Tibial nerve (tissue), 4 donors: ENCODE measurements around the gene ABCB1. TPM values are rescaled to one million over a fixed set of nuclear protein-coding genes. Genes with fewer than 3 reads are reported as not detected.

Source experiments
- DNase-seq, 2 donors: peaks; one replicate each; pipeline ENCODE4 v3.0.0-alpha.2; 2019; ENCODE audit warnings: low spot score in 2 of 2
- H3K27ac ChIP-seq, 4 donors: fragments of 200-600 bp; sonication (generic) in 3 of 4; one replicate each; pipeline ENCODE4 v1.5.1; 2017 to 2019; ENCODE audit warnings: mild to moderate bottlenecking in 1 of 4
- H3K27me3 ChIP-seq, 2 donors: fragments of 200-600 bp; sonication (generic) in 1 of 2; one replicate each; pipeline versions ENCODE4 v1.5.1 to v1.6.0; 2017 to 2019
- H3K36me3 ChIP-seq, 3 donors: fragments of 200-600 bp; sonication (generic); one replicate each; pipeline ENCODE4 v1.5.1; 2018 to 2019
- H3K4me1 ChIP-seq, 4 donors: fragments of 200-600 bp; sonication (generic) in 3 of 4; one replicate each; pipeline ENCODE4 v1.5.1; 2017 to 2019
- H3K4me3 ChIP-seq, 4 donors: fragments of 200-600 bp; sonication (generic) in 3 of 4; one replicate each; pipeline ENCODE4 v1.5.1; 2017 to 2019; ENCODE audit warnings: mild to moderate bottlenecking in 1 of 4, moderate library complexity in 1 of 4
- H3K9me3 ChIP-seq, 4 donors: fragments of 200-600 bp; sonication (generic) in 3 of 4; one replicate each; pipeline ENCODE4 v1.5.1; 2017 to 2019
- CTCF ChIP-seq, 5 experiments: fragments of 200-600 bp in 3 of 5; fragments of 450-650 bp in 2 of 5; sonication (generic) in 3 of 5; IDR thresholded peaks; one replicate each; pipeline ENCODE4 v1.5.1; 2016 to 2019; ENCODE audit warnings: antibody characterized with exemption in 5 of 5, mild to moderate bottlenecking in 3 of 5, moderate library complexity in 2 of 5
- EP300 ChIP-seq, 2 donors: sonication (generic); formaldehyde crosslinking; IDR thresholded peaks; one replicate each; pipeline ENCODE4 v1.6.1; 2017; ENCODE audit warnings: antibody characterized with exemption in 2 of 2, mild to moderate bottlenecking in 1 of 2
- POLR2A ChIP-seq, 2 donors: fragments of 450-650 bp; IDR thresholded peaks; one replicate each; pipeline ENCODE4 v1.6.1; 2017; ENCODE audit warnings: antibody characterized with exemption in 2 of 2, mild to moderate bottlenecking in 2 of 2, moderate library complexity in 2 of 2
- WGBS, 2 donors: methylation state at CpG; one replicate each; pipeline ENCODE4 v1.1.5; 2018; 5-methylcytosine and 5-hydroxymethylcytosine counted together
- total RNA-seq, 4 donors: library from RNA; depleted of rRNA; stranded (reverse); fragments of >200 nt; gene quantifications; one replicate each; pipeline ENCODE4 v1.1.0, GENCODE V29; 2016

ABCB1 gene
- total RNA-seq, 4 donors from 2014 or later, result 12.8 to 36.0 (median 22.2) TPM

GRCh38 chr7:87479951-87480350, 120.7 kb downstream of the ABCB1 start:
- WGBS, 2 donors, result 80 to 85% methylated on average over 2 of the region's 2 CpGs
- H3K36me3 ChIP-seq, result no peaks in the 10 kb centered on the region
- H3K9me3 ChIP-seq, result no peaks in the 10 kb centered on the region
- H3K4me3 ChIP-seq, result no peak overlapping the region
- H3K27ac ChIP-seq, result no peak overlapping the region
- peaks cover 0 to 12% (median 6%) of the 10 kb centered on the region in 4 donors for H3K4me1 ChIP-seq
- H3K27me3 ChIP-seq, result no peaks in the 10 kb centered on the region
- TF ChIP-seq EP300 (IDR thresholded peaks at IDR 0.05) (no peak), POLR2A (IDR thresholded peaks at IDR 0.05) (no peak)
- DNase-seq, result no peak

GRCh38 chr7:87476179-87476557, 124.5 kb downstream of the ABCB1 start:
- no peaks in the 10 kb centered on the region for H3K36me3 ChIP-seq
- H3K9me3 ChIP-seq, result no peaks in the 10 kb centered on the region
- WGBS, 2 donors, result 55 to 58% methylated on average over 8 of the region's 8 CpGs
- no peak for DNase-seq
- TF ChIP-seq EP300 (IDR thresholded peaks at IDR 0.05) (no peak), POLR2A (IDR thresholded peaks at IDR 0.05) (no peak), CTCF (IDR thresholded peaks at IDR 0.05) (no peak)
- H3K27ac ChIP-seq, result no peak overlapping the region
- peaks cover 0 to 23% (median 13%) of the 10 kb centered on the region in 4 donors for H3K4me1 ChIP-seq
- H3K27me3 ChIP-seq, result no peaks in the 10 kb centered on the region
- H3K4me3 ChIP-seq, result peak overlapping the region in 3 of 4 donors; percentile 16 to 59 (median 57)

- Histone ChIP-seq H3K27me3 (no peaks in the 10 kb centered on the region), H3K27ac (peak within 1 kb of the TSS in 3 of 4 donors; percentile 42 to 77 (median 59)), H3K9me3 (no peaks in the 10 kb centered on the region), H3K4me1 (peaks cover 0 to 23% (median 13%) of the 10 kb centered on the region in 4 donors), H3K36me3 (no peaks in the 10 kb centered on the region), H3K4me3 (peak within 1 kb of the TSS; percentile 32 to 59 (median 46))
- DNase-seq, result no peak
- no peak for TF ChIP-seq CTCF (IDR thresholded peaks at IDR 0.05)
- no peak for TF ChIP-seq POLR2A (IDR thresholded peaks at IDR 0.05)
- TF ChIP-seq EP300 (IDR thresholded peaks at IDR 0.05), result no peak
- WGBS, 2 donors, result 10 to 17% methylated on average over 9 to 28 of the region's 80 CpGs
These were observed 125.1 kb downstream of the ABCB1 start, which contains the start of gene ABCB4 for GRCh38 chr7:87475359-87476178. TSS of gene ABCB4 (minus strand) at chr7:87475680. CDS start at chr7:87475465, 215 bp downstream.

- WGBS, 2 donors, result 3 to 6% methylated on average over 14 of the region's 14 CpGs
- Histone ChIP-seq H3K27ac (peak overlapping the region in 3 of 4 donors; percentile 42 to 77 (median 59)), H3K36me3 (no peaks in the 10 kb centered on the region), H3K9me3 (no peaks in the 10 kb centered on the region), H3K27me3 (no peaks in the 10 kb centered on the region), H3K4me3 (peak overlapping the region; percentile 32 to 59 (median 46)), H3K4me1 (peaks cover 0 to 23% (median 13%) of the 10 kb centered on the region in 4 donors)
- DNase-seq, result no peak
- no peak for TF ChIP-seq CTCF (IDR thresholded peaks at IDR 0.05)
- TF ChIP-seq EP300 (IDR thresholded peaks at IDR 0.05), result no peak
- no peak for TF ChIP-seq POLR2A (IDR thresholded peaks at IDR 0.05)
These were observed 125.9 kb downstream of the ABCB1 start for GRCh38 chr7:87474533-87475358.

GRCh38 chr7:87473986-87474385, 126.7 kb downstream of the ABCB1 start:
- TF ChIP-seq EP300 (IDR thresholded peaks at IDR 0.05) (no peak), CTCF (IDR thresholded peaks at IDR 0.05) (no peak), POLR2A (IDR thresholded peaks at IDR 0.05) (no peak)
- Histone ChIP-seq H3K9me3 (no peaks in the 10 kb centered on the region), H3K4me3 (no peak overlapping the region), H3K4me1 (peaks cover 0 to 23% (median 13%) of the 10 kb centered on the region in 4 donors), H3K27me3 (no peaks in the 10 kb centered on the region), H3K27ac (peak overlapping the region in 1 of 4 donors; percentile 22), H3K36me3 (no peaks in the 10 kb centered on the region)
- WGBS, 2 donors, result 17 to 25% methylated on average over 2 of the region's 2 CpGs
- no peak for DNase-seq
